HEK293 (cell line): ENCODE results near the gene CRYGN.

Source experiments
- CTCF ChIA-PET: fragments of 350-600 bp; formaldehyde crosslinking; extraction: SDS; loops from one replicate; lab custom pipeline; 2021; ENCODE audit warnings: antibody characterized with exemption; lab: Yijun Ruan, JAX
- POLR2A ChIA-PET: fragments of 300-600 bp; formaldehyde crosslinking; extraction: SDS; loops from one replicate; lab custom pipeline; 2020; ENCODE audit warnings: antibody characterized with exemption, inconsistent platforms; lab: Yijun Ruan, JAX
- H3K27ac ChIP-seq: fragments of 200-500 bp; sonication (Bioruptor generic); 2 replicates; pipeline ENCODE4 v1.5.1; 2014; ENCODE audit warnings: low read depth, low read length, control low read depth, inconsistent platforms; ENCODE audit errors: extremely low read depth
- H3K36me3 ChIP-seq, 2 experiments: fragments of 200-500 bp in 1 of 2; sonication (Bioruptor generic) in 1 of 2; 1 replicate in 1 of 2; 2 replicates in 1 of 2; pipeline ENCODE4 v1.5.1; 2014 to 2017; ENCODE audit warnings: inconsistent platforms in 2 of 2, low read length in 2 of 2; ENCODE audit not compliant: control insufficient read depth in 2 of 2, insufficient read depth in 1 of 2
- H3K4me1 ChIP-seq: fragments of 200-500 bp; sonication (Bioruptor generic); 2 replicates; pipeline ENCODE4 v1.5.1; 2014; ENCODE audit warnings: mild to moderate bottlenecking, low read length, inconsistent platforms; ENCODE audit not compliant: control insufficient read depth, insufficient read depth
- H3K4me3 ChIP-seq: 2 replicates; pipeline ENCODE4 v1.5.1; 2011; ENCODE audit warnings: low read depth, mild to moderate bottlenecking, control low read depth, low read length, moderate library complexity
- H3K9me3 ChIP-seq: fragments of 200-500 bp; sonication (Bioruptor generic); 2 replicates; pipeline ENCODE4 v1.5.1; 2014; ENCODE audit warnings: low read depth, low read length, inconsistent platforms; ENCODE audit not compliant: control insufficient read depth, insufficient read depth
- GLIS2 ChIP-seq: fragments of 450-650 bp; formaldehyde crosslinking; IDR thresholded peaks from 2 replicates; pipeline ENCODE4 v1.5.1; 2016; ENCODE audit warnings: missing biosample characterization, missing genetic modification characterization
- KLF17 ChIP-seq: fragments of 450-650 bp; formaldehyde crosslinking; IDR thresholded peaks from 2 replicates; pipeline ENCODE4 v1.5.1; 2016; ENCODE audit warnings: missing biosample characterization, missing genetic modification characterization
- PATZ1 ChIP-seq: fragments of 450-650 bp; formaldehyde crosslinking; IDR thresholded peaks from 2 replicates; pipeline ENCODE4 v1.5.1; 2016; ENCODE audit warnings: missing biosample characterization, missing genetic modification characterization
- PRDM2 ChIP-seq: fragments of 450-650 bp; formaldehyde crosslinking; IDR thresholded peaks from 2 replicates; pipeline ENCODE4 v1.5.1; 2016; ENCODE audit warnings: missing biosample characterization, missing genetic modification characterization, borderline replicate concordance
- SALL2 ChIP-seq: fragments of 450-650 bp; formaldehyde crosslinking; IDR thresholded peaks from 2 replicates; pipeline ENCODE4 v1.5.0; 2017; ENCODE audit warnings: missing biosample characterization, mild to moderate bottlenecking, missing genetic modification characterization, borderline replicate concordance
- TRIM28 ChIP-seq: IDR thresholded peaks from 2 replicates; pipeline ENCODE4 v1.6.1; 2011; ENCODE audit warnings: low read length, control low read depth, borderline replicate concordance
- TSHZ1 ChIP-seq: fragments of 450-650 bp; formaldehyde crosslinking; IDR thresholded peaks from 2 replicates; pipeline ENCODE4 v1.5.1; 2016; ENCODE audit warnings: missing biosample characterization, missing genetic modification characterization, borderline replicate concordance
- ZBTB48 ChIP-seq: fragments of 450-650 bp; formaldehyde crosslinking; IDR thresholded peaks from 2 replicates; pipeline ENCODE4 v1.5.1; 2016; ENCODE audit warnings: missing biosample characterization, missing genetic modification characterization
- ZNF114 ChIP-seq: fragments of 450-650 bp; formaldehyde crosslinking; IDR thresholded peaks from 2 replicates; pipeline ENCODE4 v1.5.0; 2017; ENCODE audit warnings: missing biosample characterization, missing genetic modification characterization
- ZNF140 ChIP-seq: fragments of 450-650 bp; formaldehyde crosslinking; IDR thresholded peaks from 2 replicates; pipeline ENCODE4 v1.5.1; 2016; ENCODE audit warnings: missing biosample characterization, missing genetic modification characterization
- ZNF148 ChIP-seq: fragments of 450-650 bp; formaldehyde crosslinking; IDR thresholded peaks from 2 replicates; pipeline ENCODE4 v1.5.0; 2017; ENCODE audit warnings: missing biosample characterization, missing genetic modification characterization, borderline replicate concordance
- ZNF223 ChIP-seq: fragments of 450-650 bp; formaldehyde crosslinking; IDR thresholded peaks from 2 replicates; pipeline ENCODE4 v1.5.1; 2016; ENCODE audit warnings: missing biosample characterization, missing genetic modification characterization
- ZNF354C ChIP-seq: fragments of 450-650 bp; formaldehyde crosslinking; IDR thresholded peaks from 2 replicates; pipeline ENCODE4 v1.5.1; 2016; ENCODE audit warnings: missing biosample characterization, missing genetic modification characterization, low read depth, borderline replicate concordance
- ZNF510 ChIP-seq: fragments of 450-650 bp; formaldehyde crosslinking; IDR thresholded peaks from 2 replicates; pipeline ENCODE4 v1.5.1; 2018; ENCODE audit warnings: mild to moderate bottlenecking, missing genetic modification characterization, missing biosample characterization; ENCODE audit not compliant: insufficient replicate concordance
- ZNF561 ChIP-seq: fragments of 450-650 bp; IDR thresholded peaks from 2 replicates; pipeline ENCODE4 v1.5.1; 2018; ENCODE audit warnings: missing biosample characterization, missing genetic modification characterization, borderline replicate concordance
- ZNF596 ChIP-seq: fragments of 450-650 bp; IDR thresholded peaks from 2 replicates; pipeline ENCODE4 v1.5.0; 2018; ENCODE audit warnings: missing biosample characterization, mild to moderate bottlenecking, missing genetic modification characterization, moderate library complexity
- ZNF626 ChIP-seq: fragments of 450-650 bp; sonication (Bioruptor Pico); formaldehyde crosslinking; IDR thresholded peaks from 2 replicates; pipeline ENCODE4 v1.5.1; 2018; ENCODE audit warnings: missing biosample characterization, missing genetic modification characterization, inconsistent platforms
- ZNF660 ChIP-seq: fragments of 450-650 bp; IDR thresholded peaks from 2 replicates; pipeline ENCODE4 v1.5.1; 2018; ENCODE audit warnings: missing biosample characterization, mild to moderate bottlenecking, missing genetic modification characterization

CRYGN gene

GRCh38 chr7:151389768-151390597, 50.0 kb downstream of the CRYGN start:
- no peak overlapping the region for H3K27ac ChIP-seq
- ChIA-PET CTCF (no interaction called here), POLR2A (no interaction called here)
- TF ChIP-seq GLIS2 (tag by site-specific recombination) (no peak), ZNF140 (tag by site-specific recombination) (no peak), TRIM28 (no peak), ZNF114 (no peak), KLF17 (tag by site-specific recombination) (no peak), ZNF510 (tag by site-specific recombination) (no peak), ZNF626 (tag by site-specific recombination) (no peak), ZNF354C (no peak), ZNF561 (no peak), ZNF660 (no peak), TSHZ1 (tag by site-specific recombination) (no peak)
- H3K4me1 ChIP-seq: no peaks in the 10 kb centered on the region
- H3K4me3 ChIP-seq: no peak overlapping the region
- H3K9me3 ChIP-seq: no peaks in the 10 kb centered on the region
- H3K36me3 ChIP-seq: no peaks in the 10 kb centered on the region

- ChIA-PET CTCF (no interaction called here), POLR2A (no interaction called here)
- Histone ChIP-seq H3K27ac (no peak overlapping the region), H3K4me3 (no peak overlapping the region), H3K36me3 (no peaks in the 10 kb centered on the region), H3K9me3 (no peaks in the 10 kb centered on the region), H3K4me1 (no peaks in the 10 kb centered on the region)
- TF ChIP-seq PATZ1 (no peak), ZNF148 (tag by site-specific recombination) (no peak), ZNF596 (no peak), ZNF223 (tag by site-specific recombination) (no peak), ZBTB48 (tag by site-specific recombination) (no peak), SALL2 (tag by site-specific recombination) (no peak), PRDM2 (tag by site-specific recombination) (no peak)
Measured at GRCh38 chr7:151389096-151389767, 50.7 kb downstream of the CRYGN start.
